Bronchial epithelial cell (primary cell): ENCODE measurements around the gene GNB2. TPM values are rescaled to one million over a fixed set of nuclear protein-coding genes. Genes with fewer than 3 reads are reported as not detected.

ENCODE experiments used
- DNase-seq: peaks from one replicate; pipeline ENCODE4 v3.0.0-alpha.2; 2010; ENCODE audit warnings: low read depth
- FAIRE-seq: peaks from 2 replicates; lab custom pipeline; 2011; peaks lifted over from hg19 to GRCh38; lab: Jason Lieb, UNC
- H3K27me3 ChIP-seq: 2 replicates; pipeline ENCODE4 v1.5.1; 2011; ENCODE audit warnings: low read length; ENCODE audit not compliant: control insufficient read depth, insufficient read depth
- H3K36me3 ChIP-seq: 2 replicates; pipeline ENCODE4 v1.5.1; 2011; ENCODE audit warnings: low read length; ENCODE audit not compliant: control insufficient read depth, insufficient read depth
- H3K4me3 ChIP-seq: 2 replicates; pipeline ENCODE4 v1.5.1; 2011; ENCODE audit warnings: mild to moderate bottlenecking, low read depth, low read length, control low read depth
- total RNA-seq: library from RNA; depleted of rRNA; stranded (reverse); fragments of >200 nt; gene quantifications from 2 replicates; pipeline ENCODE4 v1.2.1, GENCODE V29; 2014
- TF ChIP-seq, protein P1 (sequence below): IDR thresholded peaks from 2 replicates; pipeline ENCODE4 v1.5.1; 2011; ENCODE audit warnings: mild to moderate bottlenecking, moderate library complexity, low read length, control low read depth, inconsistent platforms; ENCODE audit not compliant: insufficient read depth, severe bottlenecking

GNB2 gene
- total RNA-seq, result 66.1 and 88.7 TPM in 2 replicates

GRCh38 chr7:100673302-100673941 lies at the start of gene GNB2:
GNB2 (plus strand) TSS chr7:100673740; CDS start chr7:100676266, 2,526 bp downstream.
- peaks cover 19% of the 10 kb centered on the region for H3K36me3 ChIP-seq
- DNase-seq, result peak; percentile 92
- H3K27me3 ChIP-seq, result no peaks in the 10 kb centered on the region
- no peak for FAIRE-seq
- TF ChIP-seq, protein P1, sequence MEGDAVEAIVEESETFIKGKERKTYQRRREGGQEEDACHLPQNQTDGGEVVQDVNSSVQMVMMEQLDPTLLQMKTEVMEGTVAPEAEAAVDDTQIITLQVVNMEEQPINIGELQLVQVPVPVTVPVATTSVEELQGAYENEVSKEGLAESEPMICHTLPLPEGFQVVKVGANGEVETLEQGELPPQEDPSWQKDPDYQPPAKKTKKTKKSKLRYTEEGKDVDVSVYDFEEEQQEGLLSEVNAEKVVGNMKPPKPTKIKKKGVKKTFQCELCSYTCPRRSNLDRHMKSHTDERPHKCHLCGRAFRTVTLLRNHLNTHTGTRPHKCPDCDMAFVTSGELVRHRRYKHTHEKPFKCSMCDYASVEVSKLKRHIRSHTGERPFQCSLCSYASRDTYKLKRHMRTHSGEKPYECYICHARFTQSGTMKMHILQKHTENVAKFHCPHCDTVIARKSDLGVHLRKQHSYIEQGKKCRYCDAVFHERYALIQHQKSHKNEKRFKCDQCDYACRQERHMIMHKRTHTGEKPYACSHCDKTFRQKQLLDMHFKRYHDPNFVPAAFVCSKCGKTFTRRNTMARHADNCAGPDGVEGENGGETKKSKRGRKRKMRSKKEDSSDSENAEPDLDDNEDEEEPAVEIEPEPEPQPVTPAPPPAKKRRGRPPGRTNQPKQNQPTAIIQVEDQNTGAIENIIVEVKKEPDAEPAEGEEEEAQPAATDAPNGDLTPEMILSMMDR, result no peak
- H3K4me3 ChIP-seq, result peak within 1 kb of the TSS; percentile 90

- H3K4me3 ChIP-seq, result no peak overlapping the region
- H3K27me3 ChIP-seq, result no peaks in the 10 kb centered on the region
- DNase-seq, result no peak
- FAIRE-seq, result no peak
- TF ChIP-seq, protein P1, result no peak
- H3K36me3 ChIP-seq, result no peaks in the 10 kb centered on the region
Measured at GRCh38 chr7:100623951-100624824, 49.4 kb upstream of the GNB2 start.

DNA sequence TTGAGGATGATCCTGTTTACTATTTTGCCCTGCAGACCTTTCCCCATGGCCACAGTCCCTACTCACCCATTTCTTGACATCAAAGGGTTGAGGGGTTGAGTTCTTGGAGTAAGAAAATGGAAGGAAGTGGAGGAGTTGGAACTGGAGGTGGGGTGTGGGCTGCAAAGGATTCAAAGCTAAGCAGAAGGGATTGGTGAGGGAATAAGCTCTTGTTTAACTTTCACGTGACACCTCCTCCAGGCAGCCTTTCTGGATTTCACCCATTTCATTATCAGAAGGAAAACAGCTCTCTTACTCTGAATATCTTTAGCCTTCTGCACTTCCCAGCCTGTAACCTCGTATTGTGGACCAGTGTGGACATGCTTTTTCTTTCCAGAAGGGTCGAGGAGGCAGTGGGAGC lies 47.5 kb upstream of the GNB2 start:
- no peaks in the 10 kb centered on the region for H3K36me3 ChIP-seq
- H3K4me3 ChIP-seq, result no peak overlapping the region
- DNase-seq (no peak), FAIRE-seq (no peak)
- H3K27me3 ChIP-seq, result no peaks in the 10 kb centered on the region
- TF ChIP-seq, protein P1, result no peak

- Histone ChIP-seq H3K36me3 (no peaks in the 10 kb centered on the region), H3K4me3 (peak overlapping the region; percentile 21), H3K27me3 (no peaks in the 10 kb centered on the region)
- FAIRE-seq (no peak), DNase-seq (peak; percentile 67)
- TF ChIP-seq, protein P1, result no peak
Measured at GRCh38 chr7:100626530-100627237, 46.9 kb upstream of the GNB2 start.

GRCh38 chr7:100627238-100627549 lies 46.3 kb upstream of the GNB2 start:
- TF ChIP-seq, protein P1, result no peak
- DNase-seq (no peak), FAIRE-seq (no peak)
- H3K27me3 ChIP-seq, result no peaks in the 10 kb centered on the region
- no peaks in the 10 kb centered on the region for H3K36me3 ChIP-seq
- H3K4me3 ChIP-seq, result no peak overlapping the region
